ENCODE data around the gene MRPS27.
A peak's percentile ranks its signal among the peaks of the same experiment; 100 is the strongest.

The MRPS27 gene

DNA sequence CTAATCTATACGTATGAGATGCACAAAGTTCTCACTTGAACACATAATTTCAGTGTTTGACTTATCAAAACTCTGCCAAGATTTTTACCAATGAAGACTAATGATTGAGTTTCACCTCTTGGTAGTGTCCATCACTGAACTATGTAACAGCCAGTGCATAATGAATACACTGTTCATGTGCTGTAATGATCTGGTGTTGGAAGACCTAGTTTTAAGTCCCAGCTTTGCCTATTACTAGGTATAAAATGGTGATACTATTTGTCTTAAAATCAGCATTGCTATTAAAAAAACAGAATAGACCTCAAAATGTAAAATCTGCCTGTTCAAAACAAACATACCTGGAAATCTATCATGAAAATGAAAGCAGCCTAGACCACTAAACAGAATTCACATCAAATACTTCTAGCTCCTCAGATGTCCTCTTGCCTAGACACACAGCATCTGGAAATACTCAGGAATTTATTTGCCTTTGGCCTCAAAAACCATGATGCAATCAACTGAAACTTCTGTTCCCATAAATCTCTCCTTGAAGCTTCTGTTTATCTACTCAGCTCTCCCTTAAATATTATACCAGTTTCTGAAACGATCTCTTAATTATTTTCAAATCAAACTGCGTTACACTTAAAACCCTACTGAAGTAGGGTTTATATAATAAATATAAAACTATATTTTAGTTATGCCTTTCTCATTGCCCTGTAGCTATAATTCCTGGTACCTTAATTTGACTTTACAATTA, 38.1 kb downstream of the MRPS27 start:
- TF ChIP-seq CTCF (conservative IDR thresholded peaks at IDR 0.05): no peak
- peak overlapping the region; percentile 56 for H3K27ac ChIP-seq

DNA sequence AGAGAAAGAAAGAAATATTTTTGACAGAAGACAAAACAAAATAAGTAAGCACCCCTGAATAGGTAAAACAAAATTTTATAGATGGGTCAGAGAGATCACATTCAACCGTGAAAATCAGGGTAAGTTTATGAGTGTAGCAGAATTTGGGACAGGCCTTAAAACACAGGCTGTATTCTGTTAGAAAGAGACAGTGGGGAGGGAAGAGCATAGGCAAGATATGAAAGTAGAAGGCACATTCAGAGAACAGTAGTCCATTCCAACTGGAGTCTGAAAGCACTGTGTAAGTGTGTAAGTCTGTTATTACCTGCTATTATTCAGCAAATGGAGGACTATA, 38.6 kb downstream of the MRPS27 start:
- TF ChIP-seq CTCF (conservative IDR thresholded peaks at IDR 0.05): no peak
- peak overlapping the region; percentile 56; the same call in 1 of the 2 replicates for H3K27ac ChIP-seq

- no peak overlapping the region; the same call in 1 of the 2 replicates for H3K27ac ChIP-seq
These were observed 39.4 kb downstream of the MRPS27 start for GRCh38 chr5:72280581-72281069.

DNA sequence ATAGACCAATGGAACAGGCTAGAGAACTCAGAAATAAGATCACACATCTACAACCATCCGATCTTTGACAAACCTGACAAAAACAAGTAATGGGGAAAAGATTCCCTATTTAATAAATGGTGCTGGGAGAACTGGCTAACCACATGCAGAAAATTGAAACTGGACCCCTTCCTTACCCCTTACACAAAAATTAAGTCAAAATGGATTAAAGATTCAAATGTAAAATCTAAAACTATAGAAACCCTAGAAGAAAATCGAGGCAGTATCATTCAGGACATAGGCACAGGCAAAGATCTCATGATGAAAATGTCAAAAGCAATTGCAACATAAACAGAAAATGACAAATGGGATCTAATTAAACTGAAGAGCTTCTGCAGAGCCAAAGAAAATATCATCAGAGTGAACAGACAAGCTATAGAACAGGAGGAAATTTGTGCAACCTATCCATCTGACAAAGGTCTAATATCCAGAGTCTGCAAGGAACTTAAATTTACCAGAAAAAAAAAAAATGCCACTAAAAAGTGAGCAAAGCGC, 43.8 kb downstream of the MRPS27 start:
- no peak overlapping the region for H3K27ac ChIP-seq
- TF ChIP-seq CTCF (conservative IDR thresholded peaks at IDR 0.05): no peak

More at GRCh38 chr5:72280581-72281069, 39.4 kb downstream of the MRPS27 start:
- peak; percentile 46 for TF ChIP-seq CTCF (conservative IDR thresholded peaks at IDR 0.05)

DNA sequence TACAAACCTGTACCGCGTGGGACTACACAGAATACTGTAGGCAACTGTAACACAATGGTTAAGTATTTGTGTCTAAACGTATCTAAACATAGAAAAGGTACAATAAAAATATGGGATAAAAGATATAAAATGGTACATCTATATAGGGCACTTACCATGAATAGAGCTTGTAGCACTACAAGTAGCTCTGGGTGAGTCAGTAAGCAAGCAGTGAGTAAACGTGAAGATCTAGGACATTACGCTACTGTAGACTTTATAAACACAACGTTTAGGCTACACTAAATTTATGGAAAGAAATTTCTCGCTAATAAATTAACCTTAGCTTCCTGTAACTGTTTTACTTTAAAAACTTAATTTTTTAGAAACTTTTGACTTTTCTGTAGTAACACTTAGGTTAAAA, 46.5 kb downstream of the MRPS27 start:
- no peak overlapping the region for H3K27ac ChIP-seq
- TF ChIP-seq CTCF (conservative IDR thresholded peaks at IDR 0.05): no peak

DNA sequence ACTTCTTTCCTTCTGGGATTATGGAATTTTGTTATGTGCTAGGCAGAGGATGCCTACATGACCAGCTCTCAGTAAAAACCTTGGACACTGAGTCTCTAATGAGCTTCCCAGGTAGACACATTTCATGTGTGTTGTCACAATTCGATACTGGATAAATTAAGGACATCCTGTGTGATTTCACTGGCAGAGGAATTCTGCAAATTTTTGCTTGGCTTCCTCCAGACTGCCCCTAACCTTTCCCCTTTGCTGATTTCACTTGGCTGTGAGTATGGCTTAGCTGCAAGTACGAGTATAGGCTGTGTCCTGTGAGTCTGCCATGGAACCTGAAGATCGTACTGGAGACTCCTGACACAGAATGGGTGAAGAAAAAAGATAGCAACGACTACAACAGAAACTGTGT, 47.6 kb downstream of the MRPS27 start:
- no peak for TF ChIP-seq CTCF (conservative IDR thresholded peaks at IDR 0.05)
- H3K27ac ChIP-seq: no peak overlapping the region

DNA sequence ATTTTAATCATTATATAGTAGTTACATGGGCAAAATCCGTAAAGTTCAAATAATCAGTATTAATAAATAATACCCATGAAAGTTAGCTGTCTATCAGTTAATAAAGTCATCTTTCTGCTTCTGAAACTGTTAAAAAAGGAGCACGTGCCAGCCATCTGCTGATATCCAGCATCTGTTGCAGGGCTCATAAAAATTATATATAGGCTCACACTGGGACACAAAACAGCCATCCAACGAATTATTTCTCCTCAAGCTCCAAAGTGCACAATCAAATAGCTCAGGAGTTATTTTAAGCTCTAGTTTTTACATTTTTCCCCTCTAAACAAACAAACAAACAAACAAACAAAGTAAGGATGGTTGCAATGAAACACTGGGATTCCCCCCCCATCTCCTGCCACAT, 48.3 kb downstream of the MRPS27 start:
- TF ChIP-seq CTCF (conservative IDR thresholded peaks at IDR 0.05): no peak
- no peak overlapping the region for H3K27ac ChIP-seq

Measured in VCaP (cell line).